ENCODE results near the gene OLFML2B.

- TF ChIP-seq POLR2A (IDR thresholded peaks at IDR 0.05) (no peak), CTCF (IDR thresholded peaks at IDR 0.05) (no peak)
Observed at GRCh38 chr1:162015196-162015595, 8.5 kb downstream of the OLFML2B start.
